PC-3 (cell line): ENCODE measurements around the gene PSKH1.

Source experiments
- CTCF ChIP-seq: fragments of 300-600 bp; sonication (generic); conservative IDR thresholded peaks from 2 replicates; pipeline ENCODE4 v1.5.1; 2017; ENCODE audit warnings: antibody characterized with exemption, low read depth, mild to moderate bottlenecking, low read length
- EZH2 ChIP-seq: fragments of 300-600 bp; sonication (generic); IDR thresholded peaks from one replicate; pipeline ENCODE4 v1.6.1; 2017; ENCODE audit warnings: antibody characterized with exemption, mild to moderate bottlenecking, low read length; ENCODE audit not compliant: unreplicated experiment
- EZH2phosphoT487 ChIP-seq: fragments of 300-600 bp; sonication (generic); IDR thresholded peaks from 2 replicates; pipeline ENCODE4 v1.6.1; 2018; ENCODE audit warnings: mild to moderate bottlenecking, antibody characterized with exemption, low read length, borderline replicate concordance

GRCh38 chr16:67883146-67883871, 9.7 kb upstream of the PSKH1 start:
- TF ChIP-seq CTCF (no peak), EZH2 (no peak), EZH2phosphoT487 (no peak)
